Astrocyte (in vitro differentiated cells and primary cell): ENCODE data around the gene ROBO2. TPM values are rescaled to one million over a fixed set of nuclear protein-coding genes. Genes with fewer than 3 reads are reported as not detected.

Experiments
- DNase-seq: peaks from one replicate; pipeline ENCODE4 v3.0.0-alpha.2; 2010; ENCODE audit warnings: low read depth
- FAIRE-seq: peaks from 2 replicates; lab custom pipeline; 2011; peaks lifted over from hg19 to GRCh38; lab: Jason Lieb, UNC
- H2AFZ ChIP-seq: 2 replicates; pipeline ENCODE4 v1.6.0; 2012; ENCODE audit warnings: low read depth, low read length, inconsistent platforms
- H3K27ac ChIP-seq: 2 replicates; pipeline ENCODE4 v1.5.1; 2011; ENCODE audit warnings: low read depth, low read length, inconsistent platforms
- H3K27me3 ChIP-seq: 2 replicates; pipeline ENCODE4 v1.6.0; 2011; ENCODE audit warnings: low read length, inconsistent platforms; ENCODE audit not compliant: insufficient read depth
- H3K36me3 ChIP-seq: 2 replicates; pipeline ENCODE4 v1.5.1; 2011; ENCODE audit warnings: low read length, inconsistent platforms; ENCODE audit not compliant: insufficient read depth
- H3K4me1 ChIP-seq: 2 replicates; pipeline ENCODE4 v1.5.1; 2011; ENCODE audit warnings: low read length, inconsistent platforms; ENCODE audit not compliant: insufficient read depth
- H3K4me2 ChIP-seq: 2 replicates; pipeline ENCODE4 v1.6.0; 2012; ENCODE audit warnings: low read length, inconsistent platforms
- H3K4me3 ChIP-seq: 2 replicates; pipeline ENCODE4 v1.5.1; 2011; ENCODE audit warnings: low read depth, mild to moderate bottlenecking, low read length, inconsistent platforms; ENCODE audit not compliant: insufficient read depth
- H3K79me2 ChIP-seq: 2 replicates; pipeline ENCODE4 v1.6.0; 2012; ENCODE audit warnings: mild to moderate bottlenecking, low read length, inconsistent platforms; ENCODE audit not compliant: insufficient read depth
- H3K9ac ChIP-seq: 2 replicates; pipeline ENCODE4 v1.6.0; 2012; ENCODE audit warnings: mild to moderate bottlenecking, low read length, inconsistent platforms
- H3K9me3 ChIP-seq: 2 replicates; pipeline ENCODE4 v1.5.1; 2012; ENCODE audit warnings: low read depth, mild to moderate bottlenecking, low read length, inconsistent platforms; ENCODE audit not compliant: insufficient read depth
- H4K20me1 ChIP-seq: 2 replicates; pipeline ENCODE4 v1.6.0; 2012; ENCODE audit warnings: low read length, inconsistent platforms; ENCODE audit not compliant: insufficient read depth
- H3K27ac Mint-ChIP-seq: one replicate; pipeline ENCODE4 v1.8.0; 2021; ENCODE audit warnings: mild to moderate bottlenecking, mixed read lengths; ENCODE audit not compliant: unreplicated experiment
- H3K27me3 Mint-ChIP-seq: one replicate; pipeline ENCODE4 v1.8.0; 2021; ENCODE audit warnings: low read depth, mixed read lengths; ENCODE audit not compliant: unreplicated experiment
- H3K36me3 Mint-ChIP-seq: one replicate; pipeline ENCODE4 v1.8.0; 2021; ENCODE audit warnings: low read depth, mixed read lengths; ENCODE audit not compliant: unreplicated experiment
- H3K4me1 Mint-ChIP-seq: one replicate; pipeline ENCODE4 v1.8.0; 2021; ENCODE audit warnings: low read depth, mixed read lengths; ENCODE audit not compliant: unreplicated experiment
- H3K4me3 Mint-ChIP-seq: one replicate; pipeline ENCODE4 v1.8.0; 2021; ENCODE audit warnings: mild to moderate bottlenecking, moderate library complexity, mixed read lengths; ENCODE audit not compliant: unreplicated experiment
- H3K9me3 Mint-ChIP-seq: one replicate; pipeline ENCODE4 v1.8.0; 2021; ENCODE audit warnings: mild to moderate bottlenecking, mixed read lengths; ENCODE audit not compliant: unreplicated experiment
- CTCF ChIP-seq: IDR thresholded peaks from 2 replicates; pipeline ENCODE4 v1.5.1; 2011; ENCODE audit warnings: low read depth, mild to moderate bottlenecking, inconsistent platforms, low read length, moderate library complexity; ENCODE audit not compliant: insufficient read depth
- EZH2 ChIP-seq: IDR thresholded peaks from 2 replicates; pipeline ENCODE4 v1.6.1; 2012; ENCODE audit warnings: mild to moderate bottlenecking, low read length, inconsistent platforms; ENCODE audit not compliant: insufficient read depth
- total RNA-seq: library from RNA; stranded (reverse); gene quantifications from 2 replicates; pipeline ENCODE4 v1.2.1, GENCODE V29; 2021

The ROBO2 gene
- total RNA-seq, 1 donor from 2014 or later, result 1.4 TPM

GRCh38 chr3:77096966-77097890 lies 57.3 kb downstream of the ROBO2 start:
- DNase-seq (no peak), FAIRE-seq (no peak)
- Histone ChIP-seq H3K4me1 (no peaks in the 10 kb centered on the region), H3K27me3 (no peaks in the 10 kb centered on the region), H3K4me2 (no peak overlapping the region), H4K20me1 (no peaks in the 10 kb centered on the region), H3K79me2 (no peaks in the 10 kb centered on the region), H3K9ac (no peak overlapping the region), H2AFZ (no peak overlapping the region), H3K27ac (no peak overlapping the region), H3K4me3 (no peak overlapping the region), H3K36me3 (no peaks in the 10 kb centered on the region), H3K9me3 (no peaks in the 10 kb centered on the region)
- no peak overlapping the region for H3K27ac Mint-ChIP-seq
- H3K36me3 Mint-ChIP-seq, result no peaks in the 10 kb centered on the region
- no peak overlapping the region for H3K4me3 Mint-ChIP-seq
- peaks cover 3% of the 10 kb centered on the region for H3K4me1 Mint-ChIP-seq
- no peaks in the 10 kb centered on the region for H3K27me3 Mint-ChIP-seq
- H3K9me3 Mint-ChIP-seq, result no peaks in the 10 kb centered on the region
- TF ChIP-seq CTCF, result no peak
- no peak for TF ChIP-seq EZH2

GRCh38 chr3:77102951-77103769 lies 63.3 kb downstream of the ROBO2 start:
- no peaks in the 10 kb centered on the region for H3K79me2 ChIP-seq
- Mint-ChIP-seq H3K27me3 (no peaks in the 10 kb centered on the region), H3K4me3 (no peak overlapping the region), H3K9me3 (no peaks in the 10 kb centered on the region), H3K36me3 (no peaks in the 10 kb centered on the region), H3K27ac (peak overlapping the region; percentile 30), H3K4me1 (peaks cover 7% of the 10 kb centered on the region)
- H3K27me3 ChIP-seq, result no peaks in the 10 kb centered on the region
- FAIRE-seq (no peak), DNase-seq (peak; percentile 22)
- no peak for TF ChIP-seq CTCF
- no peak overlapping the region for H3K9ac ChIP-seq
- H3K4me2 ChIP-seq, result peak overlapping the region; percentile 48
- H3K36me3 ChIP-seq, result no peaks in the 10 kb centered on the region
- no peaks in the 10 kb centered on the region for H3K9me3 ChIP-seq
- no peak overlapping the region for H2AFZ ChIP-seq
- H4K20me1 ChIP-seq, result no peaks in the 10 kb centered on the region
- peak overlapping the region; percentile 18 for H3K27ac ChIP-seq
- H3K4me1 ChIP-seq, result no peaks in the 10 kb centered on the region
- no peak overlapping the region for H3K4me3 ChIP-seq
